Measurements from ENCODE around the gene PLVAP.

DNA sequence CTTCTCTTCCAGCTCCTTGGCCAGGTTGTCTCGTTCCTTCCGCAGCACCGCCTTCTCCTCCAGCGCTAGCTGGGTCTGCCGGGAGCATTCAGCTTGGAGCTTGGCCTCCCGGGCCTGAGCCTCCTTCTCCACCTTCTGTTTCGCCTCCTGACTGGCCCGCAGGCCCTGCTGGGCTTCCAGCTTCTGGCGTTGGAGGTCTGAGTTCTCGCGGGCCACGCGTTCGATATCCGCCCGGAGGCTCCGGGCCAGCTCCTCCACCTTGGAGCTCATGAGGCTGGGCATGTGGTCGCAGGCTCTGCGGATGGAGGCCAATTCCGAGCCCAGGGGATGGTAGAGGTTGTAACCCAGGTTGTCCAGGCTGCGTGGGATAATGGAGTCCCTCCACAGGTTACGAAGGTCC is 11.8 kb downstream of the PLVAP start:
- no peak for TF ChIP-seq GATA3 (IDR thresholded peaks at IDR 0.05; ENCODE audit: low read depth, low read length)
- no peak for TF ChIP-seq GATA2 (IDR thresholded peaks at IDR 0.05; ENCODE audit: low read depth, low read length)
